Astrocyte of the cerebellum (primary cell): ENCODE data around the gene SLC25A34.

Source experiments
- DNase-seq: peaks from one replicate; pipeline ENCODE4 v3.0.0-alpha.2; 2011; ENCODE audit warnings: low read depth
- H3K4me3 ChIP-seq: 2 replicates; pipeline ENCODE4 v1.5.1; 2011; ENCODE audit warnings: mild to moderate bottlenecking, low read depth, low read length, moderate library complexity
- in situ Hi-C: cut with HindIII; loops from 2 replicates; pipeline ENCODE4 v1.10.0; 2017; ENCODE audit warnings: low sequenced_read_pairs
- TF ChIP-seq, protein P1 (sequence below): IDR thresholded peaks from 2 replicates; pipeline ENCODE4 v1.5.1; 2012; ENCODE audit warnings: low read length, low read depth, moderate library complexity, mild to moderate bottlenecking; ENCODE audit errors: missing control alignments

SLC25A34 gene

GRCh38 chr1:15750924-15751323, 14.9 kb downstream of the SLC25A34 start:
- DNase-seq: no peak
- H3K4me3 ChIP-seq: no peak overlapping the region
- TF ChIP-seq, protein P1, sequence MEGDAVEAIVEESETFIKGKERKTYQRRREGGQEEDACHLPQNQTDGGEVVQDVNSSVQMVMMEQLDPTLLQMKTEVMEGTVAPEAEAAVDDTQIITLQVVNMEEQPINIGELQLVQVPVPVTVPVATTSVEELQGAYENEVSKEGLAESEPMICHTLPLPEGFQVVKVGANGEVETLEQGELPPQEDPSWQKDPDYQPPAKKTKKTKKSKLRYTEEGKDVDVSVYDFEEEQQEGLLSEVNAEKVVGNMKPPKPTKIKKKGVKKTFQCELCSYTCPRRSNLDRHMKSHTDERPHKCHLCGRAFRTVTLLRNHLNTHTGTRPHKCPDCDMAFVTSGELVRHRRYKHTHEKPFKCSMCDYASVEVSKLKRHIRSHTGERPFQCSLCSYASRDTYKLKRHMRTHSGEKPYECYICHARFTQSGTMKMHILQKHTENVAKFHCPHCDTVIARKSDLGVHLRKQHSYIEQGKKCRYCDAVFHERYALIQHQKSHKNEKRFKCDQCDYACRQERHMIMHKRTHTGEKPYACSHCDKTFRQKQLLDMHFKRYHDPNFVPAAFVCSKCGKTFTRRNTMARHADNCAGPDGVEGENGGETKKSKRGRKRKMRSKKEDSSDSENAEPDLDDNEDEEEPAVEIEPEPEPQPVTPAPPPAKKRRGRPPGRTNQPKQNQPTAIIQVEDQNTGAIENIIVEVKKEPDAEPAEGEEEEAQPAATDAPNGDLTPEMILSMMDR: no peak
- in situ Hi-C loops: no loop called here

- in situ Hi-C loops: no loop called here
- no peak overlapping the region for H3K4me3 ChIP-seq
- DNase-seq: no peak
- TF ChIP-seq, protein P1: no peak
Measured at GRCh38 chr1:15751717-15752116, 15.7 kb downstream of the SLC25A34 start.

DNA sequence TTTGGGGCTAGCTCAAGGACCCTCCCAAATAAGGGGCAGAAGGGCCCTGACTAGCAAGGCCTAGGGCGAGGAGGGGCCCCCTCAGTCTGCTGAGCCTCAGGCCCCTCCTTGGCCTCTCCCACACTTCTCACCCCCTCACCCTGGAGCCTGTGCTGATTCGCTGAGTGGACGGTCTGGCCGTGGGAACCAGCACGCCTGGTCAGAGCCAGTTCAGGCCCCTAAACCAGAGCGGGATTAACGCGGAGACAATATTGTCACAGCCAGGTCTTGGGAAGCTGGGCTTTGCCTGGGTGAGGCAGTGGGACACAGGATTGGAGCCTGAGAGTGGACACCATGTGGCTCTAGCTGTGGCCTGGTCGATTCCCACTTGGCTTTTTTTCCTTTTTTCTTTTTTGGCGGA, 17.7 kb downstream of the SLC25A34 start:
- in situ Hi-C loops: no loop called here
- TF ChIP-seq, protein P1: no peak
- no peak overlapping the region for H3K4me3 ChIP-seq
- DNase-seq: no peak

- DNase-seq: no peak
- in situ Hi-C loops: no loop called here
- H3K4me3 ChIP-seq: no peak overlapping the region
- TF ChIP-seq, protein P1: no peak
Measured at GRCh38 chr1:15755021-15755645, 19.1 kb downstream of the SLC25A34 start.

GRCh38 chr1:15755646-15756040, 19.6 kb downstream of the SLC25A34 start:
- no peak overlapping the region for H3K4me3 ChIP-seq
- DNase-seq: no peak
- in situ Hi-C loops: no loop called here
- TF ChIP-seq, protein P1: no peak

GRCh38 chr1:15756143-15757015, 20.3 kb downstream of the SLC25A34 start:
- TF ChIP-seq, protein P1: no peak
- in situ Hi-C loops: no loop called here
- H3K4me3 ChIP-seq: no peak overlapping the region
- no peak for DNase-seq
